ENCODE measurements around the gene IL32.

Gene IL32

DNA sequence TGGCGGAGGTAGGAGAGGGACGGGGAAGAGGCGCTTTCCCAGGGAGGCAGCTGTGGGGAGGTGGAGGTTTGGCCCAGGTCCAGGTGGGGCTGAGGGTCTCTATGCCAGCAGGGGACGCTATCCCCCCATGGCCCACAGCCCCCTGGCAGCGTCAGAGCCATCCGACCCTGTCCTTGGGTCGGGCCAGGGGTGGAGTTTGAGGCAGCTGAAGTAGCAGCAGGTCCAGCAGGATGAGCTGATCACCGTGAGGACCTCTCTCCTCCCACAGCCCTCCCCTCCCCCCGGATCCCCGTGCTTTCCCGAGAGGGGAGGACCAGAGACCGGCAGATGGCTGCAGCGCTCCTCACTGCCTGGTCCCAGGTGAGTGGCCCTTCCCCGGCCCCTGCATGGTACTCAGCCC, 50.1 kb downstream of the IL32 start:
- Histone ChIP-seq H3K9ac (ENCODE audit: low read length) (no peak overlapping the region), H3F3A (ENCODE audit: insufficient read depth, low read length) (no peaks in the 10 kb centered on the region), H3K4me3 (ENCODE audit: low read length) (no peak overlapping the region), H3K9me2 (replicated peaks; ENCODE audit: insufficient read depth, low read length) (no peaks in the 10 kb centered on the region), H3K4me2 (ENCODE audit: low read depth, low read length) (no peak overlapping the region), H3K9me3 (replicated peaks; ENCODE audit: insufficient read depth, low read length) (no peaks in the 10 kb centered on the region), H4K20me1 (ENCODE audit: insufficient read depth, low read length) (no peaks in the 10 kb centered on the region), H3K36me3 (replicated peaks; ENCODE audit: insufficient read depth, low read length) (no peaks in the 10 kb centered on the region), H3K4me1 (ENCODE audit: low read length) (peaks cover 7% of the 10 kb centered on the region; the same call in 1 of the 2 replicates), H2AFZ (ENCODE audit: low read length) (no peak overlapping the region), H3K79me2 (ENCODE audit: low read length) (no peaks in the 10 kb centered on the region), H3K27ac (ENCODE audit: low read length) (no peak overlapping the region), H3K27me3 (replicated peaks; ENCODE audit: insufficient read depth, low read length) (peaks cover 8% of the 10 kb centered on the region; the same call in 1 of the 2 replicates)
- TF ChIP-seq, protein P1, sequence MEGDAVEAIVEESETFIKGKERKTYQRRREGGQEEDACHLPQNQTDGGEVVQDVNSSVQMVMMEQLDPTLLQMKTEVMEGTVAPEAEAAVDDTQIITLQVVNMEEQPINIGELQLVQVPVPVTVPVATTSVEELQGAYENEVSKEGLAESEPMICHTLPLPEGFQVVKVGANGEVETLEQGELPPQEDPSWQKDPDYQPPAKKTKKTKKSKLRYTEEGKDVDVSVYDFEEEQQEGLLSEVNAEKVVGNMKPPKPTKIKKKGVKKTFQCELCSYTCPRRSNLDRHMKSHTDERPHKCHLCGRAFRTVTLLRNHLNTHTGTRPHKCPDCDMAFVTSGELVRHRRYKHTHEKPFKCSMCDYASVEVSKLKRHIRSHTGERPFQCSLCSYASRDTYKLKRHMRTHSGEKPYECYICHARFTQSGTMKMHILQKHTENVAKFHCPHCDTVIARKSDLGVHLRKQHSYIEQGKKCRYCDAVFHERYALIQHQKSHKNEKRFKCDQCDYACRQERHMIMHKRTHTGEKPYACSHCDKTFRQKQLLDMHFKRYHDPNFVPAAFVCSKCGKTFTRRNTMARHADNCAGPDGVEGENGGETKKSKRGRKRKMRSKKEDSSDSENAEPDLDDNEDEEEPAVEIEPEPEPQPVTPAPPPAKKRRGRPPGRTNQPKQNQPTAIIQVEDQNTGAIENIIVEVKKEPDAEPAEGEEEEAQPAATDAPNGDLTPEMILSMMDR (IDR thresholded peaks at IDR 0.05; ENCODE audit: low read length): no peak
- TF ChIP-seq EZH2 (optimal IDR thresholded peaks at IDR 0.05; ENCODE audit: low read depth, low read length): no peak
- no peak for TF ChIP-seq EZH2phosphoT487 (IDR thresholded peaks at IDR 0.05; ENCODE audit: low read length)
- no peak for DNase-seq

DNA sequence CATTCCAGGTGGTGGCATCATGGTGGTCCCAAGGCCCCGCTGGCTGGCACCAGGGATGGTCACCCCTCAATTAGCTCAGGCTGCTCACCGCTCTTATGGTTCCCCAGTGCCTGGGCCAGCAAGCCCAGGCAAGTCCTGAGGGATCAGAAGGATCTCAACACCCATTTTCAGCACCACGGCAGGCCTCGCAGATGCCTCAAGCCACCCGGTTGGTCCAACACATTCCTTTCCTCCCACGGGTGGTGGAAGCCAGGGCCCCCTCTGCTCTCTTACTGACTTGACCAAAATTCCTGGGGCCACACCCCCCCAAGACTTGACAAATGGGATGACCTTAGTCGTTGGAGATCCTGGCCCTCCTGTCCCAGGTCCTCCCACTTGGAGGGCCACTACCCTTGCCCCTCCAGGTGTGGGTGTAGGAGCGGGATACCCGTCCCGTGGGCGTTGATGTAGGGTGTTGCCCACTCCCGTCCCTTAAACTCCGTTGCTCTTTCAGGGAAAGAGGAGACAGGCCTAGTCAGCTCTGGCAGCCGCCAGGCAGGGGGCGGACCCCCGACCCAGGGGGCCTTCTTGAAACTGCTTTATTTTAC, 52.9 kb downstream of the IL32 start:
- DNase-seq: no peak
- Histone ChIP-seq H4K20me1 (ENCODE audit: insufficient read depth, low read length) (no peaks in the 10 kb centered on the region), H3K4me2 (ENCODE audit: low read depth, low read length) (no peak overlapping the region), H3K79me2 (ENCODE audit: low read length) (no peaks in the 10 kb centered on the region), H3K9me2 (replicated peaks; ENCODE audit: insufficient read depth, low read length) (no peaks in the 10 kb centered on the region), H3K4me1 (ENCODE audit: low read length) (no peaks in the 10 kb centered on the region), H3K36me3 (replicated peaks; ENCODE audit: insufficient read depth, low read length) (no peaks in the 10 kb centered on the region), H3K9ac (ENCODE audit: low read length) (no peak overlapping the region), H2AFZ (ENCODE audit: low read length) (no peak overlapping the region), H3K4me3 (ENCODE audit: low read length) (no peak overlapping the region), H3K27ac (ENCODE audit: low read length) (no peak overlapping the region), H3K9me3 (replicated peaks; ENCODE audit: insufficient read depth, low read length) (no peaks in the 10 kb centered on the region), H3F3A (ENCODE audit: insufficient read depth, low read length) (no peaks in the 10 kb centered on the region), H3K27me3 (replicated peaks; ENCODE audit: insufficient read depth, low read length) (peaks cover 7% of the 10 kb centered on the region; the same call in 1 of the 2 replicates)
- TF ChIP-seq EZH2phosphoT487 (IDR thresholded peaks at IDR 0.05; ENCODE audit: low read length) (no peak), EZH2 (optimal IDR thresholded peaks at IDR 0.05; ENCODE audit: low read depth, low read length) (no peak)
- TF ChIP-seq, protein P1 (IDR thresholded peaks at IDR 0.05; ENCODE audit: low read length): no peak

DNA sequence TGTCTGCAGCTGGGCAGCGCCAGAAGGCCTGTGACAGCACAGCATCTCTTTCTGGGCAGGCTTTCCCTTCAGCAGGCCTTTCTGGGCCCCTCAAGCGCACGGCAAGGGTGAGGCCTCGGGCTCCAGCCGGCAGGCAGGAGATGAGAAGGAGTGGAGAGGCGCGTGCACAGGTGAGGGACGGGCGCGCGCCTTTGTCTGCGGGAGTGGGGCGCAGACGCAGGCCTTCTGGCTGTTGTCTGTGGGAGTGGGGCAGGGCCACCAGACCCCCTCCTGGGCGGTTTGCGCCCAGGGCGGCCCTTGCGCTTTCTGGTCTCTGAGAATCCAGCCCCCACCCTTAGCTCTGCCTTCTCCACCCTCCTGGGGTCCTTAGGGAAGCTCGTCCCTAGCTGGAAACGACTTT, 53.4 kb downstream of the IL32 start:
- Histone ChIP-seq H3K79me2 (ENCODE audit: low read length) (no peaks in the 10 kb centered on the region), H3K27ac (ENCODE audit: low read length) (no peak overlapping the region), H3K9me2 (replicated peaks; ENCODE audit: insufficient read depth, low read length) (no peaks in the 10 kb centered on the region), H2AFZ (ENCODE audit: low read length) (no peak overlapping the region), H3K4me1 (ENCODE audit: low read length) (peaks cover 3% of the 10 kb centered on the region; the same call in 1 of the 2 replicates), H3F3A (ENCODE audit: insufficient read depth, low read length) (no peaks in the 10 kb centered on the region), H3K27me3 (replicated peaks; ENCODE audit: insufficient read depth, low read length) (peaks cover 7% of the 10 kb centered on the region; the same call in 1 of the 2 replicates), H3K9me3 (replicated peaks; ENCODE audit: insufficient read depth, low read length) (no peaks in the 10 kb centered on the region), H3K4me2 (ENCODE audit: low read depth, low read length) (no peak overlapping the region), H4K20me1 (ENCODE audit: insufficient read depth, low read length) (no peaks in the 10 kb centered on the region), H3K9ac (ENCODE audit: low read length) (no peak overlapping the region), H3K36me3 (replicated peaks; ENCODE audit: insufficient read depth, low read length) (no peaks in the 10 kb centered on the region), H3K4me3 (ENCODE audit: low read length) (no peak overlapping the region)
- no peak for TF ChIP-seq EZH2 (optimal IDR thresholded peaks at IDR 0.05; ENCODE audit: low read depth, low read length)
- TF ChIP-seq EZH2phosphoT487 (IDR thresholded peaks at IDR 0.05; ENCODE audit: low read length): no peak
- TF ChIP-seq, protein P1 (IDR thresholded peaks at IDR 0.05; ENCODE audit: low read length): no peak
- DNase-seq: no peak
